Erythroblast (primary cell): Measurements from ENCODE around the gene PLAAT5.

Experiments
- GATA1 ChIP-seq: IDR thresholded peaks from 2 replicates; pipeline ENCODE4 v1.6.1; 2011; ENCODE audit warnings: low read depth, mild to moderate bottlenecking, control low read depth, low read length, moderate library complexity
- POLR2A ChIP-seq: IDR thresholded peaks from 2 replicates; pipeline ENCODE4 v1.6.1; 2011; ENCODE audit warnings: mild to moderate bottlenecking, low read length

GRCh38 chr11:63427971-63428508 is 62.9 kb downstream of the PLAAT5 start:
- TF ChIP-seq POLR2A (no peak), GATA1 (no peak)
